ENCODE results near the gene PCSK6.
"Not testable (repeated sequence)": the region's sequence is repeated elsewhere in the genome, so short reads cannot be mapped to it uniquely, and the experiment has no call there.

The PCSK6 gene

GRCh38 chr15:101420232-101420631 lies 69.3 kb downstream of the PCSK6 start:
- no peak overlapping the region for H3K4me3 ChIP-seq (ENCODE audit: low read depth, low read length)
- no peak for TF ChIP-seq CTCF (IDR thresholded peaks at IDR 0.05; ENCODE audit: insufficient read depth, low read depth, low read length, missing control alignments)
- no peak for DNase-seq (ENCODE audit: low read depth)

GRCh38 chr15:101416475-101416874 lies 73.0 kb downstream of the PCSK6 start:
- H3K4me3 ChIP-seq (ENCODE audit: low read depth, low read length); DNase-seq (ENCODE audit: low read depth): not testable (repeated sequence)

GRCh38 chr15:101413239-101413638 lies 76.3 kb downstream of the PCSK6 start:
- no peak for DNase-seq (ENCODE audit: low read depth)
- H3K4me3 ChIP-seq (ENCODE audit: low read depth, low read length): no peak overlapping the region
- TF ChIP-seq CTCF (IDR thresholded peaks at IDR 0.05; ENCODE audit: insufficient read depth, low read depth, low read length, missing control alignments): no peak

- no peak overlapping the region for H3K4me3 ChIP-seq (ENCODE audit: low read depth, low read length)
- TF ChIP-seq CTCF (IDR thresholded peaks at IDR 0.05; ENCODE audit: insufficient read depth, low read depth, low read length, missing control alignments): no peak
- no peak for DNase-seq (ENCODE audit: low read depth)
Measured at GRCh38 chr15:101411581-101411980, 77.9 kb downstream of the PCSK6 start.

GRCh38 chr15:101411085-101411484 lies 78.4 kb downstream of the PCSK6 start:
- no peak overlapping the region for H3K4me3 ChIP-seq (ENCODE audit: low read depth, low read length)
- no peak for TF ChIP-seq CTCF (IDR thresholded peaks at IDR 0.05; ENCODE audit: insufficient read depth, low read depth, low read length, missing control alignments)
- DNase-seq (ENCODE audit: low read depth): no peak

GRCh38 chr15:101410612-101411011 lies 78.9 kb downstream of the PCSK6 start:
- DNase-seq (ENCODE audit: low read depth): no peak
- TF ChIP-seq CTCF (IDR thresholded peaks at IDR 0.05; ENCODE audit: insufficient read depth, low read depth, low read length, missing control alignments): no peak
- no peak overlapping the region for H3K4me3 ChIP-seq (ENCODE audit: low read depth, low read length)

- H3K4me3 ChIP-seq (ENCODE audit: low read depth, low read length): no peak overlapping the region
- no peak for TF ChIP-seq CTCF (IDR thresholded peaks at IDR 0.05; ENCODE audit: insufficient read depth, low read depth, low read length, missing control alignments)
- no peak for DNase-seq (ENCODE audit: low read depth)
Measured at GRCh38 chr15:101409621-101410020, 79.9 kb downstream of the PCSK6 start.
